ENCODE measurements around the gene CCL23. TPM values are rescaled to one million over a fixed set of nuclear protein-coding genes. Genes with fewer than 3 reads are reported as not detected.

Gene CCL23
- total and polyA plus RNA-seq, 2 donors (not counting 3 experiments of a cell fraction or from before 2014, with no cell fraction given): 1.0 to 1.1 TPM

DNA sequence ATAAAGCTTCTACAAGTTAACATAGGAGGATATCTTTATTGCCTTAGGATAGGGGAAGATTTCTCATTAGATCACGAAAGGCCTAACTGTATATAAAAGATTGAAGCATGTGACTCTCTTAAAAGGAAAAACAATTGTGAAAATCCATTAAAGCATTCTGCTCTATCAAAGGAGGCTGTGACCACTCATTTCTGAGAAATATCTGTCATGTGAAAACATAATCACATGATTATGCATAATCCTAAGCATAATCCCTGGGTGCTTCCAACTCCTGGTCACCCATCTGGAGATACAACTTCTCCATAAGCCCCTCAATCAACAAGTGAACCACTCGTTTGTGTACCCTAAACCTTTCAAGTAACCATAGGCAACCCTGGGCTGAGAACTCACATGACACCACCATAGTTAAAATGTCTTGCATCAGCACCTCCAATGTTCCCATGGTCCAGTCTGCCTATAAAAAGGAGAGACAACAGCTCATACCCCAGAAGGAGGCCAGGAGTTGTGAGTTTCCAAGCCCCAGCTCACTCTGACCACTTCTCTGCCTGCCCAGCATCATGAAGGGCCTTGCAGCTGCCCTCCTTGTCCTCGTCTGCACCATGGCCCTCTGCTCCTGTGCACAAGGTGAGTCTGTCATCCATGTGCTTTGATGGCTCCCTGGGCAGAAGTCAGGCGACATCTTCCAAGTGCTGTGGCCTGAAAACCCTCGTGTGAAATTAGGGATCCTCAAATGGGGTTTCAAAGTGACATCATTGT is 46.2 kb upstream of the CCL23 start, which contains the start of gene CCL18:
Gene CCL18 (plus strand): TSS at position 487 of the 756 bp plus-strand sequence. CDS start 71 bp downstream, at position 558.
- Histone ChIP-seq H4K20me1 (replicated peaks; ENCODE audit: control insufficient read depth, extremely low read depth, insufficient read depth, low read length) (no peaks in the 10 kb centered on the region), H3K36me3 (ENCODE audit: control insufficient read depth in 2 of 2, extremely low read depth in 1 of 2, insufficient read depth in 2 of 2, low read length in 2 of 2) (no peaks in the 10 kb centered on the region), H2AFZ (ENCODE audit: low read depth, low read length) (no peak within 1 kb of the TSS), H3K4me1 (ENCODE audit: control insufficient read depth, extremely low read depth, insufficient read depth, low read length) (no peaks in the 10 kb centered on the region), H3K9me1 (replicated peaks; ENCODE audit: control insufficient read depth, extremely low read depth, insufficient read depth, low read length) (no peaks in the 10 kb centered on the region), H3K4me3 (replicated peaks in 1 of 3; ENCODE audit: insufficient read depth in 1 of 3, low read depth in 1 of 3, low read length in 3 of 3) (no peak within 1 kb of the TSS), H3K79me2 (ENCODE audit: control insufficient read depth, insufficient read depth, low read length) (no peaks in the 10 kb centered on the region), H3K27ac (ENCODE audit: insufficient read depth, low read depth, low read length) (no peak within 1 kb of the TSS), H3K27me3 (ENCODE audit: control insufficient read depth in 2 of 2, insufficient read depth in 2 of 2, low read length in 2 of 2) (no peaks in the 10 kb centered on the region), H3K9me3 (replicated peaks; ENCODE audit: control insufficient read depth, insufficient read depth, low read length) (no peaks in the 10 kb centered on the region), H3K4me2 (ENCODE audit: insufficient read depth, low read length) (no peak within 1 kb of the TSS), H3K9ac (replicated peaks; ENCODE audit: extremely low read depth, insufficient read depth, low read length) (no peak within 1 kb of the TSS)
- TF ChIP-seq, protein P1, sequence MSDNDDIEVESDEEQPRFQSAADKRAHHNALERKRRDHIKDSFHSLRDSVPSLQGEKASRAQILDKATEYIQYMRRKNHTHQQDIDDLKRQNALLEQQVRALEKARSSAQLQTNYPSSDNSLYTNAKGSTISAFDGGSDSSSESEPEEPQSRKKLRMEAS (IDR thresholded peaks at IDR 0.05; ENCODE audit: insufficient read depth, insufficient read length): no peak
- TF ChIP-seq GATA2 (IDR thresholded peaks at IDR 0.05; ENCODE audit: insufficient read depth, insufficient read length, low read depth, low read length) (no peak), JUN (IDR thresholded peaks at IDR 0.05; ENCODE audit: borderline replicate concordance, insufficient read depth, insufficient read length, low read depth) (no peak), POLR2AphosphoS5 (IDR thresholded peaks at IDR 0.05; ENCODE audit: insufficient read depth, low read depth, low read length) (no peak), POLR2A (IDR thresholded peaks at IDR 0.05; ENCODE audit: low read depth, low read length) (no peak)
- TF ChIP-seq, protein P2, sequence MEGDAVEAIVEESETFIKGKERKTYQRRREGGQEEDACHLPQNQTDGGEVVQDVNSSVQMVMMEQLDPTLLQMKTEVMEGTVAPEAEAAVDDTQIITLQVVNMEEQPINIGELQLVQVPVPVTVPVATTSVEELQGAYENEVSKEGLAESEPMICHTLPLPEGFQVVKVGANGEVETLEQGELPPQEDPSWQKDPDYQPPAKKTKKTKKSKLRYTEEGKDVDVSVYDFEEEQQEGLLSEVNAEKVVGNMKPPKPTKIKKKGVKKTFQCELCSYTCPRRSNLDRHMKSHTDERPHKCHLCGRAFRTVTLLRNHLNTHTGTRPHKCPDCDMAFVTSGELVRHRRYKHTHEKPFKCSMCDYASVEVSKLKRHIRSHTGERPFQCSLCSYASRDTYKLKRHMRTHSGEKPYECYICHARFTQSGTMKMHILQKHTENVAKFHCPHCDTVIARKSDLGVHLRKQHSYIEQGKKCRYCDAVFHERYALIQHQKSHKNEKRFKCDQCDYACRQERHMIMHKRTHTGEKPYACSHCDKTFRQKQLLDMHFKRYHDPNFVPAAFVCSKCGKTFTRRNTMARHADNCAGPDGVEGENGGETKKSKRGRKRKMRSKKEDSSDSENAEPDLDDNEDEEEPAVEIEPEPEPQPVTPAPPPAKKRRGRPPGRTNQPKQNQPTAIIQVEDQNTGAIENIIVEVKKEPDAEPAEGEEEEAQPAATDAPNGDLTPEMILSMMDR (IDR thresholded peaks at IDR 0.05; ENCODE audit: extremely low read depth in 1 of 2, insufficient read depth in 1 of 2, low read depth in 1 of 2, low read length in 2 of 2): no peak
- ChIA-PET CTCF (interaction anchor here (0.6 to 2.1 kb wide), 2 partner anchors 55 to 95 kb away, joined by 4 to 10 read pairs; no protein-coding TSS in a partner anchor), POLR2A (no interaction called here)
- no TSS peak for BruUV-seq (replicated peaks)
- intact Hi-C loops (cut with micrococcal nuclease): no loop called here
- DNase-seq (ENCODE audit: low read depth, low spot score): no peak
- dilution Hi-C loops (cut with MboI; ENCODE audit: extremely low pct_ligation_motif_present, low sequenced_read_pairs): no loop called here
- no peak for FAIRE-seq

All from endothelial cell of umbilical vein (primary cell).